ENCODE results near the gene CDK5RAP2. TPM values are rescaled to one million over a fixed set of nuclear protein-coding genes. Genes with fewer than 3 reads are reported as not detected.

CDK5RAP2 gene
- total and polyA plus RNA-seq, 2 experiments from 2014 or later, result 23.9 to 30.9 TPM

DNA sequence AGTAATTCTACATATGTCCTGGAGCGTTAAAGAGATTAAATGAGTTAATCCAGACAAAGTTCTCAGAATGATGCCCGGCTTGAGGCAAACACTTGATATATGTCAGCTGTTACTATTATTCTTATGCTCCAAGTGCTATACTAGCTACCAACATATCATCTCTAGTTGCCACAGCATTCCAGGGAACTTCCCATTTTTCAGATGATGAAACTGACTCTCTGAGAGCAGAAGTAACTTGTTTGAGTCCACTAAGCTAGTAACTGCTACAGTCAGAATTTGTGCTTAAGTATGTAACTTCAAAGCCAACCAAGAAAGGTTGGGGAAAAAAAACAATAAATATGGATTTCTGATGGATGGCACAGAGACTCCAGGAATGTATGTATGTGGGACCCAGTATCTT, 98.1 kb downstream of the CDK5RAP2 start:
- no peak overlapping the region for H2AFZ ChIP-seq
- no peaks in the 10 kb centered on the region for H3K27me3 ChIP-seq
- H3K79me2 ChIP-seq, result no peaks in the 10 kb centered on the region
- DNase-seq (ENCODE audit: low spot score), result no peak
- no peaks in the 10 kb centered on the region for H3K36me3 ChIP-seq (replicated peaks; ENCODE audit: insufficient read depth, low read depth)
- H3K9me2 ChIP-seq (replicated peaks; ENCODE audit: insufficient read depth), result no peaks in the 10 kb centered on the region
- TF ChIP-seq EZH2phosphoT487 (IDR thresholded peaks at IDR 0.05; ENCODE audit: low read depth, severe bottlenecking, unreplicated experiment) (no peak), EZH2 (IDR thresholded peaks at IDR 0.05; ENCODE audit: borderline replicate concordance) (no peak)
- TF ChIP-seq, protein P1, sequence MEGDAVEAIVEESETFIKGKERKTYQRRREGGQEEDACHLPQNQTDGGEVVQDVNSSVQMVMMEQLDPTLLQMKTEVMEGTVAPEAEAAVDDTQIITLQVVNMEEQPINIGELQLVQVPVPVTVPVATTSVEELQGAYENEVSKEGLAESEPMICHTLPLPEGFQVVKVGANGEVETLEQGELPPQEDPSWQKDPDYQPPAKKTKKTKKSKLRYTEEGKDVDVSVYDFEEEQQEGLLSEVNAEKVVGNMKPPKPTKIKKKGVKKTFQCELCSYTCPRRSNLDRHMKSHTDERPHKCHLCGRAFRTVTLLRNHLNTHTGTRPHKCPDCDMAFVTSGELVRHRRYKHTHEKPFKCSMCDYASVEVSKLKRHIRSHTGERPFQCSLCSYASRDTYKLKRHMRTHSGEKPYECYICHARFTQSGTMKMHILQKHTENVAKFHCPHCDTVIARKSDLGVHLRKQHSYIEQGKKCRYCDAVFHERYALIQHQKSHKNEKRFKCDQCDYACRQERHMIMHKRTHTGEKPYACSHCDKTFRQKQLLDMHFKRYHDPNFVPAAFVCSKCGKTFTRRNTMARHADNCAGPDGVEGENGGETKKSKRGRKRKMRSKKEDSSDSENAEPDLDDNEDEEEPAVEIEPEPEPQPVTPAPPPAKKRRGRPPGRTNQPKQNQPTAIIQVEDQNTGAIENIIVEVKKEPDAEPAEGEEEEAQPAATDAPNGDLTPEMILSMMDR (IDR thresholded peaks at IDR 0.05; ENCODE audit: poor library complexity), result no peak
- 100% methylated on average over 2 of the region's 2 CpGs for WGBS (ENCODE audit: low lambda C conversion rate, missing lambda C conversion rate)
- no peak overlapping the region for H3K4me2 ChIP-seq
- no peak overlapping the region for H3K4me3 ChIP-seq
- no peak overlapping the region for H3K27ac ChIP-seq
- H3K4me1 ChIP-seq (ENCODE audit: insufficient read depth), result no peaks in the 10 kb centered on the region
- H3K9me3 ChIP-seq (ENCODE audit: low read depth), result no peaks in the 10 kb centered on the region
- no peaks in the 10 kb centered on the region for H4K20me1 ChIP-seq (ENCODE audit: insufficient read depth, poor library complexity, severe bottlenecking)

DNA sequence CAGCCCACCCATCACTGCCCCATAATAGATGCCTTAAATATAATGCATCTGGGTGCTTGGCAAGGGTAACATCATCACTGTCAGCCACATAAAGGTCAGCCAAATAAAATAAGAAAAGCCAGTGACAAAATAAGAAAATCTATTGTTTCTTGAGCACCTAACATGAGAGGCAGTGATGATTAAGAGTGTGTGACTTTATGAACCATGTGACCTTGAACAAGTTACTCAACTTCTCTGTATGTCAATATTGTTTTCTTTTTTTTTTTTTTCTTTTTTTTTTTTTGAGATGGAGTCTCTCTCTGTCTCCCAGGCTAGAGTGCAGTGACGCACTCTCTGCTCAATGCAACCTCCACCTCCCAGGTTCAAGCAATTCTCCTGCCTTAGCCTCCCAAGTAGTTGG, 98.7 kb downstream of the CDK5RAP2 start:
- Histone ChIP-seq H3K4me1 (ENCODE audit: insufficient read depth) (no peaks in the 10 kb centered on the region), H3K4me2 (no peak overlapping the region), H3K9me2 (replicated peaks; ENCODE audit: insufficient read depth) (no peaks in the 10 kb centered on the region), H3K27ac (no peak overlapping the region), H3K9me3 (ENCODE audit: low read depth) (no peaks in the 10 kb centered on the region), H4K20me1 (ENCODE audit: insufficient read depth, poor library complexity, severe bottlenecking) (no peaks in the 10 kb centered on the region), H3K36me3 (replicated peaks; ENCODE audit: insufficient read depth, low read depth) (no peaks in the 10 kb centered on the region), H3K27me3 (no peaks in the 10 kb centered on the region), H2AFZ (no peak overlapping the region), H3K79me2 (no peaks in the 10 kb centered on the region), H3K4me3 (no peak overlapping the region)
- 100% methylated on average over 1 of the region's 1 CpG for WGBS (ENCODE audit: low lambda C conversion rate, missing lambda C conversion rate)
- TF ChIP-seq, protein P1 (IDR thresholded peaks at IDR 0.05; ENCODE audit: poor library complexity), result no peak
- TF ChIP-seq EZH2 (IDR thresholded peaks at IDR 0.05; ENCODE audit: borderline replicate concordance) (no peak), EZH2phosphoT487 (IDR thresholded peaks at IDR 0.05; ENCODE audit: low read depth, severe bottlenecking, unreplicated experiment) (no peak)
- no peak for DNase-seq (ENCODE audit: low spot score)

DNA sequence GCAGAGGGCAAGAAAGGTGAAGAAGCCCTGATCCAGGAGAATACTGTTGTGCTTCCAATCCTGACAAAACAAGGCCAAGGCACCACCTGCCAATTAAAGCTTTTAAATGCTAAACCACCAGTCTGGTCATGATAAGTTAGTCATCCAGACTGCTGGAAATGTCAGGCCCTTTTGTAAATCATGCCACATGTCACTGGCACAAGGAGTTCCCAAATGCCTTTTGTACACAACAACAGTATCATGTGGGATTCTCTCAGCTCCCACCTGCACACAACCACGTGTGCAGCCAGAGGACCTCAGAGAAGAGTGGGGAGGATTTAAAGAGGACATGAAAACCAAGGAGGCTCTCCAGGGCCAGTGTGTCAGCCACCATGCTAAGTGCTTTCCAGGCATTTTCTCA, 99.3 kb downstream of the CDK5RAP2 start:
- Histone ChIP-seq H4K20me1 (ENCODE audit: insufficient read depth, poor library complexity, severe bottlenecking) (no peaks in the 10 kb centered on the region), H3K27ac (no peak overlapping the region)
- WGBS (ENCODE audit: low lambda C conversion rate, missing lambda C conversion rate), result 64% methylated on average over 1 of the region's 1 CpG

More for the DNA sequence above, 99.3 kb downstream of the CDK5RAP2 start:
- no peaks in the 10 kb centered on the region for H3K36me3 ChIP-seq (replicated peaks; ENCODE audit: insufficient read depth, low read depth)
- no peaks in the 10 kb centered on the region for H3K27me3 ChIP-seq
- no peaks in the 10 kb centered on the region for H3K79me2 ChIP-seq
- H3K9me3 ChIP-seq (ENCODE audit: low read depth), result no peaks in the 10 kb centered on the region
- no peak for DNase-seq (ENCODE audit: low spot score)
- no peak overlapping the region for H2AFZ ChIP-seq
- no peak overlapping the region for H3K4me2 ChIP-seq
- TF ChIP-seq, protein P1 (IDR thresholded peaks at IDR 0.05; ENCODE audit: poor library complexity), result no peak
- TF ChIP-seq EZH2 (IDR thresholded peaks at IDR 0.05; ENCODE audit: borderline replicate concordance), result no peak
- no peak for TF ChIP-seq EZH2phosphoT487 (IDR thresholded peaks at IDR 0.05; ENCODE audit: low read depth, severe bottlenecking, unreplicated experiment)
- no peaks in the 10 kb centered on the region for H3K9me2 ChIP-seq (replicated peaks; ENCODE audit: insufficient read depth)
- no peaks in the 10 kb centered on the region for H3K4me1 ChIP-seq (ENCODE audit: insufficient read depth)
- H3K4me3 ChIP-seq, result no peak overlapping the region
